Transverse colon (tissue), 1 donor: ENCODE results near the gene PHGDH.

Experiments
- EP300 ChIP-seq: sonication (generic); formaldehyde crosslinking; IDR thresholded peaks from one replicate; pipeline ENCODE4 v1.6.1; 2017; ENCODE audit warnings: antibody characterized with exemption, low read depth
- POLR2A ChIP-seq: fragments of 450-650 bp; IDR thresholded peaks from one replicate; pipeline ENCODE4 v1.6.1; 2016; ENCODE audit warnings: antibody characterized with exemption, mild to moderate bottlenecking, moderate library complexity

DNA sequence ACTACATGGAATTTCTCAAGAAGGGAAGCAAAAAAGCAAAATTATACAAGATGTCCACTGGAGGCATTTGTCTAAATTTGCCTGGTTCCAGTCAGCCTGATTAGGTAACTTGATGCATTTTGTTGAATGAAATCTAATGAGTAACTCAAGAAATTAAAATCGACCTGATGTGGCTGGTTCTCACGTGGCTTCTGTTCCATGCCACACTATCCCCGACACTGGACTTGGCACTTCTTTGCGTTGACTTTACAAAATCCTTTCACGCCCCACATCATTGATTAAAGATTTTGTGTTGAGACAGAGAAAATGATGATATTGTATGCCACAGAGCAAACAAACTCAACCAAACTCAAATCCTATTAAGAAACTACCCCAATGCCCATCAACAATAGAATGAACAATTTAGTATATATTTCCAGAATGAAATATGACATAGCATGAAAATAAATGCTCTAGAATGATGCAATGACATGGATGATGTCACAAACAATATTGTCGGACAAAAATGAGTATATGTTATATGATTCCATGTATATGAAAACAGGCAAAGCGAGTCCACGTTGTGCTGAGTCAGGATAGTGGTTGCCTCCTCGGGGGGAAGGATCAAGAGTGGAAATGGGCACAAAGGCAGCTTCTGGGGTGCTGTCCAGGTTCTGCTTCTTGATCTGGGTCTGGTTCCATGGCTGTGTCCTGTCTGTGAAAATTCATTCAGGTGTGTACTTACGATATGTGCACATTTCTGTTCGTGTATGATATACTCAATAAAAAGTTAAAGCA, 69.9 kb downstream of the PHGDH start:
- no peak for TF ChIP-seq POLR2A
- no peak for TF ChIP-seq EP300
